Ecto neural progenitor cell (in vitro differentiated cells): ENCODE data around the gene RAB40C.

Experiments
- DNase-seq: peaks from one replicate; pipeline ENCODE4 v3.0.0-alpha.2; 2018; ENCODE audit warnings: low spot score

RAB40C gene

GRCh38 chr16:647173-647902 lies 57.5 kb downstream of the RAB40C start:
- no peak for DNase-seq

GRCh38 chr16:648071-648780 lies 58.4 kb downstream of the RAB40C start:
- no peak for DNase-seq

DNA sequence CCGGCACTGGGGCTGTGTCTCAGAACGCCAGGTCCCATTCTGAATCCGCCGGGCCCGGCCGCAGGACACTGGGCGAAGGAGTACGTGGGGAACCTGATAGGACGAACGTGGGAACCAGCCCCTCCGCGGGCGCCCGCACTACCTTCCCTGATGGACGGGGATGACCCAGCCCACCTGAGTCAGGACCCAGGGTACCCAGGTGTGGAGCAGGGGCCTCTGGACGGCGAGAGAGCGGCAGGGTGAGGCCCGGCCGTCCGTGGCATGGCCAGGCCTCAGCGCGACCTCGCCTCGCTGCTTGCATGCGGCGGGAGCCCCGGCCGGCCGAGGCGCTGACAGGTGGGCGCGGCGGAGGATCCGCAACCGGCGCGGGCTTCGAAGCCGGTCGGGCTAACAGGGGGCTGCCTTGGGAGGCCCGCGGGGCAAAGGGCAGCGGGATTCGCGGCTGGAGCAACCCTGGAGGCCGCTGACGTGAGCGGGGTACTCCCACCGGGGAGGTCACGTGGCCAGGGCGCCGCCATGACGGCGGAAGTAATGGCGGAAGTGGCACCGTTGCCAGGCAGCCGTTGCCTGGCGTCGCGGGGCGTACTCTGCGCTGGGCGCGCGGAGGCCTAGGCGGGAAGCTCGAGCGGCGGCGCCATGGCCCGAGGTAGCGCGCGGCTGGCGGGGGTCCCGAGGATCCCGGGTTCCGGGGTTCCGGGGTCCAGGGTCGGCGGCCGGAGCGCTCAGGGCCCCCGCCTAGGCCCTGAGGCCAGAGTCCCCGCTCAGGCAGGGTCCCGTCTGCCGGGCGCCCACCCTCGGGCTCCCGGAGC lies 59.1 kb downstream of the RAB40C start, which contains the start of gene WDR90:
Gene WDR90, plus strand, starts transcription at position 585 of the 809 bp plus-strand sequence. Its CDS starts 52 bp downstream, at position 637.
- DNase-seq: peak; percentile 96

- no peak for DNase-seq
These were observed 59.8 kb downstream of the RAB40C start for GRCh38 chr16:649631-650030.

- DNase-seq: no peak
These were observed 62.0 kb downstream of the RAB40C start for GRCh38 chr16:651844-652243.

- no peak for DNase-seq
These were observed 62.8 kb downstream of the RAB40C start for GRCh38 chr16:652454-653305.

GRCh38 chr16:654034-654433 lies 64.2 kb downstream of the RAB40C start:
- no peak for DNase-seq

DNA sequence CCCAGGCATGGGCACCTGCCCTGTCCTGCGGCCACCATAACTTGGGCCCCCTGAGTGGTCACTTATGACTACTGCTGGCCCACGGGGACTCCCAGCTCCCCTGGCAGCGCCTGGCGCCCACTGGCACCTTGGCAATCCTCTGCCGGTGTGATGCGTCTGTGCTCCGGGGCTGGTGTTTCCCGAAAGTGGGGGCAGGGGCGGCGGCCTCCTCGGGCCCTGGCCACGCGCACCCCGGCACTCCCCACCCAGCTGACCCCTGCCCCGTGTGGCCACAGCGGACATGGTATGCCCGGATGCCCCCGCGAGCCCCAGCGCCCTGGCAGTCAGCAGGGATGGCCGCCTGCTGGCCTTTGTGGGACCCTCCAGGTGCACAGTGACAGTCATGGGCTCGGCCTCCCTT lies 67.6 kb downstream of the RAB40C start:
- no peak for DNase-seq

- DNase-seq: no peak
These were observed 69.1 kb downstream of the RAB40C start for GRCh38 chr16:658679-659571.

GRCh38 chr16:659618-660017 lies 69.8 kb downstream of the RAB40C start:
- no peak for DNase-seq

DNA sequence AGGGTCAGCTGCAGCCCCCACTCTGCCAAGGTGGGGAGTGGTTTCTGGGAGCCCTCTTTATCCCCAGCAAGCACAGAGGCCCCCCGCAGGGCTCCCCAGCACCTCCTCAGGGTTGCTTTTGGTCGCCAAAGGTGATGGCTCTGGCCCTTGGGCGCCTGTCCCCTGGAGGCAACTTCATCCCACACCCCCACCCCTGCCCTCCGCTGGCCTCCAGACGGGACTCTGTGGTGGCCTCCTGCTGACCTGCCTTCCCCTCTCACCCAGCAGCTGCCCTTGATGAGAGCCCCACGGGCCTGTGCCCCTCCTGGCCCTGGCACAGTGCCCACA lies 70.2 kb downstream of the RAB40C start:
- DNase-seq: no peak

DNA sequence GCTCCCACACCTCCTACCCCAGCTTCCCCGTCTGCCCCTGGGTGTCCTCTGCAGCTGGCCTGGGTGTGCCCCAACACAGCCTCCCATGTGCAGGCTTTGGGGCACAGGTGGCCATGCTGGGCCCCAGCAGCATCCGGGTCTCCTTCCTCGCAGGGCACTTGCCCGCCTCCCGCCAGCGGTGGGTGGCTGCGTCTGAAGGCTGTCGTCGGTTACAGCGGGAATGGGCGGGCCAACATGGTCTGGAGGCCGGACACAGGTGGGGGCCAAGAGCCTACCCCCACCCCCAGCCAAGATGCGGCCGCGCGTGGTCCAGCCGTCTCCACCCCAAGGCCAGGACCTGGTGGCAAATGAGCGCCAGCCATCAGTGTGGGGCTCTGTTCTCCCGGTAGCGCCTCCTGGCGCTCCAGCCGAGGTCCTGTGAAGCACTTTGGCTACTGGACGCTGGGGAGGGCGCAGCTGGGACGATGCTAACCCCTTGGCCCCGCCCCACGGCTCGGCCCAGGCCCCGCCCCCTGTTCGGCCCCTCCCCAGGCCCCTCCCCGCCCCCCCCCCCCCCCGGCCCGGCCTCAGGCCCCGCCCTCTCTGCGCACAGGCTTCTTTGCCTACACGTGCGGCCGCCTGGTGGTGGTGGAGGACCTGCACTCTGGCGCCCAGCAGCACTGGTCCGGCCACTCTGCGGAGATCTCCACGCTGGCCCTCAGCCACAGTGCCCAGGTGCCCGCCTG lies 70.8 kb downstream of the RAB40C start:
- peak; percentile 93 for DNase-seq

- DNase-seq: no peak
These were observed 71.4 kb downstream of the RAB40C start for GRCh38 chr16:661184-661821.

GRCh38 chr16:662095-662494 lies 72.2 kb downstream of the RAB40C start:
- no peak for DNase-seq

DNA sequence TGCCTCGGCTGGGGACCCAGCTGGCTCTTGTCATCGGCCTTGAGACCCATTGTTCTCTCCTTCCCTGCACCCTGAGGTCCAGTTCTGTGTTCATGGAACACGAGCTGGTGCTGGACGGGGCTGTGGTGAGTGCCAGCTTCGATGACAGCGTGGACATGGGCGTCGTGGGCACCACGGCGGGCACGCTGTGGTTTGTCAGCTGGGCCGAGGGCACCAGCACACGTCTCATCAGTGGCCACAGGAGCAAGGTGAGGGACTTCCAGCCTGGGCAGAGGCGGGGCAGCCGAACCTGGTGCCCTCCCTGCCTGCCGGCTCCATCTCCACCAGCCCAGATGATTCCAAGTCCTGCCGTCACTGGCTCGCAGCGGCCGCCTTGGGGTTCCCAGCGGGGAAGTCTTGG lies 72.7 kb downstream of the RAB40C start:
- no peak for DNase-seq

DNA sequence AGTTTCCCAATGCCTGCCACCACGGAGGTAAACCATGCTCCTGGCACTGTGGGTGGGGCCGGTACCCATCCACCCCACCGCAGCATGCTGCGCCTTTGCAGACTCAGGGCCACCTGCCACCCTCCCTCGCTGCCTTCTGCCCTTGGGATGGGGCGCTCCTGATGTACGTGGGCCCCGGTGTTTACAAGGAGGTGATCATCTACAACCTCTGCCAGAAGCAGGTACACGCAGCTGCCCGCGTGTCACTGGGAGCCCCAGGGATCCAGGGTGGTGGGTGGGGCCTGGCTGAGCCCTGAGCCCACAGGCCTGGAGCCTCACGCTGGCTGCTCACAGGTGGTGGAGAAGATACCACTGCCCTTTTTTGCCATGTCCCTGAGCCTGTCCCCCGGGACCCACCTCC lies 76.7 kb downstream of the RAB40C start:
- DNase-seq: no peak

- no peak for DNase-seq
These were observed 77.4 kb downstream of the RAB40C start for GRCh38 chr16:667113-667779.

DNA sequence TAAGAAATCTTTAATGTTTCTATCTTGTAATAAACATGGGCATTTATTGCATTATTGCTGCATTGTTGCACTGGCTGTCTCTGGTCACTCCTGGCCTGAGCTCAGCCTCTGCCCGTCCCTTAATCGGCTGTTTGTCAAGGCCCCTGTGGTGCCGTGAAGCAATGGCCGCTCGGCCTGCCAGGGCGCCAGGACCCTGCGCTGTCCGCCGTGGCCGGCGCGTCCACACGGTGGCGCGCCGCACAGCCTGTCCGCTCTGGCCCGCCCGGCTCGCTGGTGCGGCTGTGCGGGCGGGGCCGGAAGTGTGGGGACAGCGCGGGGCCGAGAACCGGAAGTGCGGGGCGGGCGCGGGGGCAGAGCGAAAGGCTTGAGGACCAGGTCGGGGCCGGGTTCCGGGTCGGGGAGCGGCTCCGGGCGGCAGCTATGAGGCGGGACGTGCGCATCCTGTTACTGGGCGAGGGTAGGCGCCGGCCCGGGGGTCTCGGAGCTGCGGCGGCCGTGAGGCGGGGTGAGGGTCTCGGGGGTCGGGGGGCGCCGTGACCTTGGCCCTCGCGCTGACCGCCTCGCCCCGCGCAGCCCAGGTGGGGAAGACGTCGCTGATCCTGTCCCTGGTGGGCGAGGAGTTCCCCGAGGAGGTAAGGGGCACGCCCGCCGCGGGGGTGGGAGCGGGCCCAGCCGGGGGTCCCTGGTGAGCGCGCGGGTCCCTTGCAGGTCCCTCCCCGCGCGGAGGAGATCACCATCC lies 78.1 kb downstream of the RAB40C start, which contains the start of gene RHOT2:
Gene RHOT2, plus strand, starts transcription at position 353 of the 739 bp plus-strand sequence. Its CDS starts 68 bp downstream, at position 421.
- DNase-seq: peak; percentile 93
